Stimulated activated CD8-positive, alpha-beta memory T cell treated with anti-CD3 and anti-CD28 coated beads, Interleukin-12 subunit alpha, Interleukin-12 subunit beta, amount 100 ng/mL, for 24 hours (primary cell): ENCODE measurements around the gene RAB10.

Experiments used
- DNase-seq: peaks from one replicate; pipeline ENCODE4 v3.0.0-alpha.2; 2020; ENCODE audit errors: extremely low read depth

RAB10 gene

DNA sequence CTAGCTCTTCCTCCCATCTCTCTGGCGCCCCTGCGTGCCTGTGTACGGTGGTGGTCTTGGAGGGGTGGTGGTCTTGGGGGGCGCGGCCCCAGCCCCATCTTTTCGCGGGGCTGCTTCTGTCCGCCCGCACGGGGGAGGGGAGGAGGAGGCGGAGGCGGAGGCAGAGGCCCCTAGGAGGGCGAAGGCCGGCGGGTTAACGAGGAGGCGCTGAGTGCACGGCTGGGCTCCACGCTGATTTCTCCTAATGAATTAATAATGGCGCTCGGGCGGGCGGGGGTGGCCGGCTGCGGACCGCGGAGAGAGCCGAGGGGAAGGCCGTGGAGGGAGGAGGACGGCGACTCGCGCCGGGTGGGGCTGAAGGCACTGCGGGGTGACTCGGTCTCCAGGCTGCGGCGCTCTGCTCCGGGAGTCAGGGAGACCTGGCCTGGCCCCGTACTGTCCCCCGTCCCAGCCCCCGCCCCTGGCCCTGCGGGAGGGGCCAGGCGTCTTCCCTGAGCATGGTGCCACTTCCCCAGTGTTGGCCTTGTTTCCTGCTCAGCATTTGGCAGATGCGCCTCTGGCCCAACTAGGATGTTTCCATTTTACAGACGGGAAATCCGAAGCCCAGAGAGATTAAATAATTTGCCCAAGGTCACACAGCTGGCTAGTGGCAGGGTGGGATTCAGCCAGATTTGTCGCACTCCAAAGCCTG is 145.0 kb downstream of the RAB10 start:
- DNase-seq: no peak

GRCh38 chr2:26179446-26179913 is 145.6 kb downstream of the RAB10 start:
- no peak for DNase-seq

- no peak for DNase-seq
Measured at GRCh38 chr2:26182441-26182840, 148.6 kb downstream of the RAB10 start.

- DNase-seq: no peak
Measured at GRCh38 chr2:26182887-26183630, 149.2 kb downstream of the RAB10 start.

- DNase-seq: no peak
Measured at GRCh38 chr2:26184121-26184520, 150.2 kb downstream of the RAB10 start.

DNA sequence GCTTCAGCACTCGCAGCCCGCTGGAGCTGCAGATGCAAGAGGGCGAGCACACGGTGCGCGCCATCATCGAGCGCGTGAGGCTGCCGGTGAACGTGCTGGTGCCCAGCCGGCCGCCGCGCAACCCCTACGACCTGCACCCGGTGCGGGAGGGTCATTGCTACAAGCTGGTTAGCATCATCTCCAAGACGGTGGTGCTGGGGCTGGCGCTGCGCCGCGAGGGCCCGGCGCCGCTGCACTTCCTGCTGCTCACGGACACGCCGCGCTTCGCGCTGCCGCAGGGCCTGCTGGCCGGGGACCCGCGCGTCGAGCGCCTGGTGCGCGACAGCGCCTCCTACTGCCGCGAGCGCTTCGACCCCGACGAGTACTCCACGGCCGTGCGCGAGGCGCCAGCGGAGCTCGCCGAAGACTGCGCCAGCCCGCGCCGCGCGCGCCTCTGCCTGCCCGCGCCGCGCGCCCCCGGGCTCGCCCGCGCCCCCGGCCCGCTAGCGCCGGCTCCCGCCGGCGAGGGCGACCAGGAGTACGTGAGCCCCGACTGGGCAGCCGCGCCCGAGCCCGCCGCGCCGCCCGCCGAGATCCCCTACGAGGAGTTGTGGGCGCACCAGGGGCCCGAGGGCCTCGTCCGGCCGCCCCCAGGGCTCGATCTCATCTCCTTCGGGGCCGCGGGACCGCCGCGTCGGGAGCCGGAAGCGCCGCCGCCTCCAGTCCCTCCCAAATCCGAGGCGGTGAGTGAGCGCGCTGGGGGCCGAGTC is 150.8 kb downstream of the RAB10 start:
- DNase-seq: peak; percentile 47

GRCh38 chr2:26185304-26185928 is 151.5 kb downstream of the RAB10 start:
- no peak for DNase-seq

GRCh38 chr2:26185954-26186770 is 152.3 kb downstream of the RAB10 start:
- DNase-seq: no peak
